Ishikawa (cell line): Measurements from ENCODE around the gene SLC9A7.

Source experiments
- CEBPB ChIP-seq: IDR thresholded peaks from 2 replicates; pipeline ENCODE4 v1.6.1; 2012
- CREB1 ChIP-seq: IDR thresholded peaks from 2 replicates; pipeline ENCODE4 v1.6.1; 2012; ENCODE audit warnings: low read depth
- EGR1 ChIP-seq: IDR thresholded peaks from 2 replicates; pipeline ENCODE4 v1.6.1; 2012
- EP300 ChIP-seq: IDR thresholded peaks from 2 replicates; pipeline ENCODE4 v1.6.1; 2012; ENCODE audit warnings: borderline replicate concordance
- FOXM1 ChIP-seq: IDR thresholded peaks from 2 replicates; pipeline ENCODE4 v1.6.1; 2012; ENCODE audit warnings: low read depth, borderline replicate concordance
- MAX ChIP-seq: IDR thresholded peaks from 2 replicates; pipeline ENCODE4 v1.6.1; 2012
- NFIC ChIP-seq: IDR thresholded peaks from 2 replicates; pipeline ENCODE4 v1.6.1; 2012
- RAD21 ChIP-seq: IDR thresholded peaks from 2 replicates; pipeline ENCODE4 v1.6.1; 2012; ENCODE audit warnings: low read depth
- REST ChIP-seq: IDR thresholded peaks from 2 replicates; pipeline ENCODE4 v1.6.1; 2012; ENCODE audit warnings: low read depth, mild to moderate bottlenecking
- TAF1 ChIP-seq: IDR thresholded peaks from 2 replicates; pipeline ENCODE4 v1.6.1; 2012; ENCODE audit warnings: low read depth, mild to moderate bottlenecking
- TCF12 ChIP-seq: IDR thresholded peaks from 2 replicates; pipeline ENCODE4 v1.6.1; 2012; ENCODE audit warnings: low read depth
- TEAD4 ChIP-seq: IDR thresholded peaks from 2 replicates; pipeline ENCODE4 v1.6.1; 2012
- USF1 ChIP-seq: IDR thresholded peaks from 2 replicates; pipeline ENCODE4 v1.6.1; 2012
- YY1 ChIP-seq: IDR thresholded peaks from 2 replicates; pipeline ENCODE4 v1.6.1; 2012; ENCODE audit warnings: low read depth
- ZBTB7A ChIP-seq: IDR thresholded peaks from 2 replicates; pipeline ENCODE4 v1.6.1; 2012; ENCODE audit warnings: low read depth

SLC9A7 gene

GRCh38 chrX:46610070-46610658 lies 148.8 kb downstream of the SLC9A7 start:
- TF ChIP-seq NFIC = no peak
- TF ChIP-seq MAX = no peak
- no peak for TF ChIP-seq USF1
- TF ChIP-seq CREB1 = no peak
- no peak for TF ChIP-seq ZBTB7A
- TF ChIP-seq RAD21 = no peak

- TF ChIP-seq RAD21 = no peak
- no peak for TF ChIP-seq FOXM1
- TF ChIP-seq USF1 = no peak
- no peak for TF ChIP-seq TCF12
- TF ChIP-seq CEBPB = no peak
- TF ChIP-seq REST = no peak
- TF ChIP-seq CREB1 = no peak
- TF ChIP-seq TEAD4 = no peak
- TF ChIP-seq TAF1 = no peak
- no peak for TF ChIP-seq YY1
- TF ChIP-seq ZBTB7A = no peak
- TF ChIP-seq MAX = no peak
- no peak for TF ChIP-seq EGR1
- TF ChIP-seq NFIC = no peak
- no peak for TF ChIP-seq EP300
Observed at GRCh38 chrX:46607916-46608315, 151.0 kb downstream of the SLC9A7 start.

- TF ChIP-seq USF1 (no peak), EP300 (no peak), TAF1 (no peak), MAX (no peak), FOXM1 (no peak), RAD21 (no peak), CEBPB (no peak), CREB1 (no peak), ZBTB7A (no peak), TEAD4 (no peak)
Observed at GRCh38 chrX:46602468-46603102, 156.3 kb downstream of the SLC9A7 start.

- no peak for TF ChIP-seq YY1
- no peak for TF ChIP-seq TCF12
- TF ChIP-seq FOXM1 = no peak
- no peak for TF ChIP-seq RAD21
- no peak for TF ChIP-seq NFIC
- no peak for TF ChIP-seq TEAD4
Observed at GRCh38 chrX:46601283-46601682, 157.6 kb downstream of the SLC9A7 start.

- TF ChIP-seq REST = no peak
- TF ChIP-seq MAX = no peak
- no peak for TF ChIP-seq RAD21
- no peak for TF ChIP-seq USF1
- TF ChIP-seq NFIC = no peak
- TF ChIP-seq ZBTB7A = no peak
- TF ChIP-seq EGR1 = no peak
- no peak for TF ChIP-seq TAF1
- TF ChIP-seq TEAD4 = no peak
- no peak for TF ChIP-seq YY1
- no peak for TF ChIP-seq TCF12
- no peak for TF ChIP-seq FOXM1
- no peak for TF ChIP-seq EP300
- TF ChIP-seq CREB1 = no peak
- no peak for TF ChIP-seq CEBPB
Observed at GRCh38 chrX:46599051-46599560, 159.8 kb downstream of the SLC9A7 start.
